Prostate gland (tissue), 2 donors: ENCODE measurements around the gene FAM193A. TPM values are rescaled to one million over a fixed set of nuclear protein-coding genes. Genes with fewer than 3 reads are reported as not detected.

ENCODE experiments used
- DNase-seq: peaks from one replicate; pipeline ENCODE4 v3.0.0-alpha.2; 2019; ENCODE audit warnings: low spot score
- H3K27ac ChIP-seq, 2 donors: fragments of 200-600 bp; sonication (generic); 2 replicates each; pipeline ENCODE4 v1.5.1; 2017 to 2019
- H3K27me3 ChIP-seq: fragments of 200-600 bp; sonication (generic); replicated peaks from 2 replicates; pipeline ENCODE4 v1.5.1; 2019; ENCODE audit not compliant: insufficient read depth
- H3K36me3 ChIP-seq, 2 donors: fragments of 200-600 bp; sonication (generic); 1 replicate in 1 of 2; 2 replicates in 1 of 2; pipeline versions ENCODE4 v1.5.1 to v1.8.1; 2017 to 2019
- H3K4me1 ChIP-seq: fragments of 200-600 bp; sonication (generic); replicated peaks from 2 replicates; pipeline ENCODE4 v1.5.1; 2019
- H3K4me3 ChIP-seq, 2 donors: fragments of 200-600 bp; sonication (generic); 2 replicates each; pipeline ENCODE4 v1.5.1; 2017 to 2019
- H3K9me3 ChIP-seq: fragments of 200-600 bp; sonication (generic); 2 replicates; pipeline ENCODE4 v1.5.1; 2017
- CTCF ChIP-seq, 4 experiments: fragments of 200-600 bp in 2 of 4; fragments of 450-650 bp in 2 of 4; sonication (generic) in 2 of 4; IDR thresholded peaks; 1 replicate in 3 of 4; 2 replicates in 1 of 4; pipeline ENCODE4 v1.5.1; 2016 to 2019; ENCODE audit warnings: antibody characterized with exemption in 4 of 4, mild to moderate bottlenecking in 2 of 4, moderate library complexity in 2 of 4
- POLR2A ChIP-seq: fragments of 450-650 bp; IDR thresholded peaks from one replicate; pipeline ENCODE4 v1.6.1; 2016; ENCODE audit warnings: antibody characterized with exemption, mild to moderate bottlenecking
- POLR2AphosphoS5 ChIP-seq: sonication (generic); formaldehyde crosslinking; IDR thresholded peaks from one replicate; pipeline ENCODE4 v1.6.1; 2017; ENCODE audit warnings: antibody characterized with exemption
- WGBS: methylation state at CpG from one replicate; pipeline ENCODE4 v1.1.5; 2018; 5-methylcytosine and 5-hydroxymethylcytosine counted together
- intact Hi-C: fragments of 100-400 bp; cut with DNase I; formaldehyde crosslinking; loops from one replicate; pipeline ENCODE4 v1.14.2; 2022
- total RNA-seq, 2 donors: library from RNA; depleted of rRNA; stranded (reverse); fragments of >200 nt; gene quantifications; one replicate each; pipeline ENCODE4 v1.1.0, GENCODE V29; 2016

FAM193A gene
- total RNA-seq, 2 donors from 2014 or later = 24.1 to 53.1 TPM

- 54% methylated on average over 3 of the region's 4 CpGs for WGBS
- H3K27ac ChIP-seq = no peak overlapping the region
- DNase-seq = no peak
These were observed 20.5 kb upstream of the FAM193A start for GRCh38 chr4:2515830-2516550.

GRCh38 chr4:2516635-2517034 is 19.8 kb upstream of the FAM193A start:
- Histone ChIP-seq H3K36me3 (peaks cover 7 to 17% of the 10 kb centered on the region in 2 donors), H3K9me3 (no peaks in the 10 kb centered on the region), H3K27me3 (no peaks in the 10 kb centered on the region), H3K4me1 (no peaks in the 10 kb centered on the region), H3K4me3 (no peak overlapping the region), H3K27ac (no peak overlapping the region)
- intact Hi-C loops = no loop called here
- 83% methylated on average over 2 of the region's 2 CpGs for WGBS
- no peak for TF ChIP-seq POLR2AphosphoS5
- TF ChIP-seq CTCF (IDR thresholded peaks at IDR 0.05) = no peak
- no peak for TF ChIP-seq POLR2A
- DNase-seq = no peak

More at GRCh38 chr4:2515830-2516550, 20.5 kb upstream of the FAM193A start:
- Histone ChIP-seq H3K4me3 (no peak overlapping the region), H3K4me1 (no peaks in the 10 kb centered on the region), H3K36me3 (peaks cover 7 to 17% of the 10 kb centered on the region in 2 donors), H3K27me3 (no peaks in the 10 kb centered on the region), H3K9me3 (no peaks in the 10 kb centered on the region)
- intact Hi-C loops = no loop called here
- TF ChIP-seq POLR2AphosphoS5 (peak; percentile 8), POLR2A (no peak)

- Histone ChIP-seq H3K4me3 (no peak overlapping the region), H3K27ac (no peak overlapping the region), H3K27me3 (no peaks in the 10 kb centered on the region), H3K9me3 (no peaks in the 10 kb centered on the region), H3K36me3 (no peaks in the 10 kb centered on the region), H3K4me1 (no peaks in the 10 kb centered on the region)
- intact Hi-C loops = no loop called here
- DNase-seq = no peak
- 88% methylated on average over 9 of the region's 9 CpGs for WGBS
- no peak for TF ChIP-seq POLR2AphosphoS5
These were observed 9.9 kb upstream of the FAM193A start for GRCh38 chr4:2526559-2526958.

- H3K9me3 ChIP-seq = no peaks in the 10 kb centered on the region
- no peaks in the 10 kb centered on the region for H3K36me3 ChIP-seq
- 56% methylated on average over 5 of the region's 5 CpGs for WGBS
- intact Hi-C loops = loop anchor here (5.0 to 10.0 kb wide), 2 partner anchors 222 to 270 kb away; partner anchors contain the start of genes MXD4 and TNIP2
- peak overlapping the region; percentile 84 to 88 for H3K27ac ChIP-seq
- peaks cover 6% of the 10 kb centered on the region for H3K4me1 ChIP-seq
- no peaks in the 10 kb centered on the region for H3K27me3 ChIP-seq
- peak overlapping the region; percentile 54 to 65 for H3K4me3 ChIP-seq
- TF ChIP-seq CTCF (IDR thresholded peaks at IDR 0.05) (no peak), POLR2AphosphoS5 (no peak), POLR2A (no peak)
- DNase-seq = no peak
These were observed 1.5 kb upstream of the FAM193A start for GRCh38 chr4:2534904-2535375.

- Histone ChIP-seq H3K4me3 (peak overlapping the region; percentile 54 to 65), H3K4me1 (peaks cover 6% of the 10 kb centered on the region), H3K36me3 (no peaks in the 10 kb centered on the region), H3K27me3 (no peaks in the 10 kb centered on the region), H3K9me3 (no peaks in the 10 kb centered on the region), H3K27ac (peak overlapping the region; percentile 84 to 88)
- DNase-seq = peak; percentile 12
- 3% methylated on average over 77 of the region's 77 CpGs for WGBS
- intact Hi-C loops = loop anchor here (1.0 to 10.0 kb wide), 3 partner anchors 67 to 271 kb away; partner anchors contain the start of genes MXD4 and TNIP2
- peak in 2 of 4 experiments; percentile 25 to 26 for TF ChIP-seq CTCF (IDR thresholded peaks at IDR 0.05)
- TF ChIP-seq POLR2AphosphoS5 = no peak
- no peak for TF ChIP-seq POLR2A
These were observed 863 bp upstream of the FAM193A start for GRCh38 chr4:2535376-2536192.
